Activated CD4-positive, alpha-beta T cell treated with anti-CD3 and anti-CD28 coated beads, Interleukin-2, amount 10 ng/mL, durations not matched to agents 24 days and 14 days (primary cell): ENCODE results near the gene BLCAP. TPM values are rescaled to one million over a fixed set of nuclear protein-coding genes. Genes with fewer than 3 reads are reported as not detected.
"Not testable (repeated sequence)": the region's sequence is repeated elsewhere in the genome, so short reads cannot be mapped to it uniquely, and the experiment has no call there.

Experiments used
- DNase-seq: peaks from one replicate; pipeline ENCODE4 v3.0.0; 2022
- H3K27ac Mint-ChIP-seq: one replicate; pipeline ENCODE4 v1.8.0; 2022; ENCODE audit warnings: mild to moderate bottlenecking, mixed read lengths
- H3K27me3 Mint-ChIP-seq: one replicate; pipeline ENCODE4 v1.8.0; 2022; ENCODE audit warnings: mixed read lengths
- H3K36me3 Mint-ChIP-seq: one replicate; pipeline ENCODE4 v1.8.0; 2022; ENCODE audit warnings: low read depth, mild to moderate bottlenecking, mixed read lengths
- H3K4me1 Mint-ChIP-seq: one replicate; pipeline ENCODE4 v1.8.0; 2021; ENCODE audit warnings: mixed read lengths
- H3K4me3 Mint-ChIP-seq: one replicate; pipeline ENCODE4 v1.8.0; 2022; ENCODE audit warnings: mild to moderate bottlenecking, moderate library complexity, mixed read lengths
- H3K9me3 Mint-ChIP-seq: one replicate; pipeline ENCODE4 v1.8.0; 2021; ENCODE audit warnings: mixed read lengths
- intact Hi-C: fragments of 100-400 bp; cut with micrococcal nuclease; formaldehyde crosslinking; loops from one replicate; pipeline ENCODE4 v1.15.1; 2023
- total RNA-seq: library from RNA; stranded (reverse); gene quantifications from 2 replicates; pipeline ENCODE4 v1.2.3, GENCODE V29; 2022

The BLCAP gene
- total RNA-seq, 1 donor from 2014 or later = 31.7 TPM

- no peaks in the 10 kb centered on the region for H3K9me3 Mint-ChIP-seq
- H3K27me3 Mint-ChIP-seq = peaks cover 17% of the 10 kb centered on the region
- no peak overlapping the region for H3K4me3 Mint-ChIP-seq
- intact Hi-C loops = no loop called here
- no peaks in the 10 kb centered on the region for H3K36me3 Mint-ChIP-seq
- no peaks in the 10 kb centered on the region for H3K4me1 Mint-ChIP-seq
- DNase-seq = no peak
- no peak overlapping the region for H3K27ac Mint-ChIP-seq
Observed at GRCh38 chr20:37484331-37484730, 43.3 kb downstream of the BLCAP start.

GRCh38 chr20:37481610-37482009 is 46.1 kb downstream of the BLCAP start:
- Mint-ChIP-seq H3K4me1 (no peaks in the 10 kb centered on the region), H3K36me3 (no peaks in the 10 kb centered on the region), H3K27me3 (peaks cover 26% of the 10 kb centered on the region), H3K27ac (no peak overlapping the region), H3K9me3 (no peaks in the 10 kb centered on the region), H3K4me3 (no peak overlapping the region)
- no peak for DNase-seq
- intact Hi-C loops = no loop called here

DNA sequence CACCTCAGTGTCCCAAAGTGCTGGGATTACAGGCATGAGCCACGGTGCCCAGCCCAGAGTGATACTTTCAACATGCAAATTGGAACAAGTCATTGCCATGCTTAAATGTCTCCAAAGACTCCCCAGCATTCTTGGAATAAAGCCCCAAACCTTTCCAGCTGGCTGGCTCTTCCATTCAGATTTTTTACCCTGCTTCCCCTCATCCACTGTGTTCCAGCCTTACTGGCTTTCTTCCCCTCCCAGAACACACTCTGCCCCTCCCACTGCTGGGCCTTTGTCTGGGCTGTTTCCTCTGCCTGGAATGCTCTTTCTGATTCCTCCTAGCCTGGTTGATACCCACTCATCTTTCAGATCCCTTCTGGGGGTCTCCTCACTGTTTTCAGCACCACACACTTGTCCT is 46.8 kb downstream of the BLCAP start:
- Mint-ChIP-seq H3K4me1 (no peaks in the 10 kb centered on the region), H3K4me3 (no peak overlapping the region), H3K27me3 (peaks cover 29% of the 10 kb centered on the region), H3K27ac (no peak overlapping the region), H3K9me3 (no peaks in the 10 kb centered on the region), H3K36me3 (no peaks in the 10 kb centered on the region)
- no peak for DNase-seq
- intact Hi-C loops = no loop called here

GRCh38 chr20:37479925-37480691 is 47.6 kb downstream of the BLCAP start:
- no peaks in the 10 kb centered on the region for H3K4me1 Mint-ChIP-seq
- H3K27ac Mint-ChIP-seq = peak overlapping the region; percentile 38
- no peaks in the 10 kb centered on the region for H3K9me3 Mint-ChIP-seq
- peaks cover 26% of the 10 kb centered on the region for H3K27me3 Mint-ChIP-seq
- no peak for DNase-seq
- H3K4me3 Mint-ChIP-seq = no peak overlapping the region
- H3K36me3 Mint-ChIP-seq = no peaks in the 10 kb centered on the region
- intact Hi-C loops = no loop called here

- H3K27ac Mint-ChIP-seq = no peak overlapping the region
- no peaks in the 10 kb centered on the region for H3K9me3 Mint-ChIP-seq
- peaks cover 25% of the 10 kb centered on the region for H3K27me3 Mint-ChIP-seq
- H3K4me3 Mint-ChIP-seq = no peak overlapping the region
- no peaks in the 10 kb centered on the region for H3K4me1 Mint-ChIP-seq
- DNase-seq = no peak
- no peaks in the 10 kb centered on the region for H3K36me3 Mint-ChIP-seq
- intact Hi-C loops = no loop called here
Observed at GRCh38 chr20:37479266-37479665, 48.4 kb downstream of the BLCAP start.

- Mint-ChIP-seq H3K9me3 (no peaks in the 10 kb centered on the region), H3K27me3 (peaks cover 21% of the 10 kb centered on the region), H3K4me3 (no peak overlapping the region), H3K27ac (no peak overlapping the region), H3K36me3 (no peaks in the 10 kb centered on the region), H3K4me1 (no peaks in the 10 kb centered on the region)
- DNase-seq = no peak
- intact Hi-C loops = no loop called here
Observed at GRCh38 chr20:37477041-37477440, 50.6 kb downstream of the BLCAP start.

DNA sequence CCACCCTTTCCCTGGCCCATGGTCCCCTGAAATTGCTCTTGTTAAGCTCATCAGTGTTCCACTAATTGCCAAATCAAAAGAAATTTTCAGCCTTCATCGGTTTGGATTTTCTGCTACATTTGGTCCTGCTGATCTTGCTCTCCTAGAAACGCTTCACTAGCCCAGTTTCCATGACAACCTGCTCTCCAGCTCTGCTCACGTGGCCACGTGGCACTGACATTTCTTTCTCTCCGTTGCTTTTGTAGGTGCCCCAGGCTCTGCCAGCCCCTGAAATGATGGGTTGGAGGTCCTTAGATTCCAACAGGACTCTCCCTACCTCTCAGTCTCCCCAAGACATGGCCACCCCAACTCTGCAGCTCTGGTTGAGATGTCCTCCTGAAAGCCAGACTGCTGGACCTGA is 52.4 kb downstream of the BLCAP start:
- intact Hi-C loops = no loop called here
- H3K27ac Mint-ChIP-seq = no peak overlapping the region
- no peak for DNase-seq
- peaks cover 21% of the 10 kb centered on the region for H3K27me3 Mint-ChIP-seq
- no peaks in the 10 kb centered on the region for H3K36me3 Mint-ChIP-seq
- H3K9me3 Mint-ChIP-seq = no peaks in the 10 kb centered on the region
- H3K4me1 Mint-ChIP-seq = no peaks in the 10 kb centered on the region
- H3K4me3 Mint-ChIP-seq = no peak overlapping the region

DNA sequence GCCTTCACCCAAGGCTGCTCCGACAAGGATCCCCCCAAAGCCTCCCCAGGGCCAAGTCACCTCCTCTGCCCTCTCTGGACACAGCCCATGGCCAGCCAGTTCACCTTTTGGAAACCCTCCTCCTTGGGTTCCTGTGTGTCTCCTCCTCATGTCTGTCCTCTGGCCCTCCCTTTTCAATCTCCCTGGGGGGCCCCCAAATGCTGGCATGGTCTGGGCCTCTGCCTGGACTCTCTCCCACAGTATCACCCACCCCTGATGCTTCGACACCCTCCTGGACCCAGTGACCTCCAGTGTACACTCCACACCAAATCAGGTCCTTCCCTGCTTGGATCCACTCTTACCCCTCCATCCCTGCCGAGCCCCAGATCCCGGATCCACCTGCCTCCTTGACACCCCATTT is 53.3 kb downstream of the BLCAP start:
- Mint-ChIP-seq H3K36me3 (no peaks in the 10 kb centered on the region), H3K4me1 (no peaks in the 10 kb centered on the region), H3K9me3 (no peaks in the 10 kb centered on the region), H3K27ac (no peak overlapping the region), H3K4me3 (no peak overlapping the region), H3K27me3 (peaks cover 18% of the 10 kb centered on the region)
- DNase-seq = no peak
- intact Hi-C loops = no loop called here

DNA sequence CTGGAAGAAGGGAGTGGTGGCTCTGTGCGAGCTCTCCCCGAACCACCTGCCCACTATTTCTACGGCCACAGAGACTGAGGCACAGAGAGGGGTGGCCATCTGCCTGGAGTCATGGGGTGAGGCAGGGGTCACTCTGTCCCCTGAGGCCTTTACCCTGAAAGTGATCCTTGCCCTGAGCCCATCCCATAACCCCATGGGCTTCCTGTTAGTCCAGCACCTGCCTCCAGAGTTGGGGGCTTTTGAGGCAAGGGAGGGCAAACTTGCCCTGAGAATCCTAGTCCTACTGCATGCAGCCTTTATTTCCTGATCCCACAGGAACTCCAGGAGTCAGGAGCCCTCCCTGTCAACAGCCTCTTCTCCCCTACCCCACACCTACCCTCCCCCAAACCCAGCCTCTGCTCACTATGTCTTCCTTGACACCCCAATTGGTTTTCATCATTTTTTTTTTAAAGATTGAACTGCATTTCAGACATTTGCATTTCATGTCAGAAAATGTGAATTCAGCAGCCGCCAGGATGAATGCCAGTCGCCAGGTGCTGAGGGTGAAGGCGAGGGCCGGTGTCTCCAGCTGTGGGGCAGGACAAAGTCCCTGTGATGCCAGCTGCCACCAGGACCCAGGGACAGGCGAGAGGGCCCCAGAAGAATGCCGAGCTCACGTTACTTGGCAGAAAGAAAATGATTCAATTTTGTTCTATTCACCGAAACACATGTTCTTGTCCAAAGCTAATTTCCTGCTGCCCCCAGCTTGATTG is 54.3 kb downstream of the BLCAP start:
- no peaks in the 10 kb centered on the region for H3K36me3 Mint-ChIP-seq

GRCh38 chr20:37472435-37472834 is 55.2 kb downstream of the BLCAP start:
- H3K27ac Mint-ChIP-seq, H3K4me1 Mint-ChIP-seq, DNase-seq, H3K9me3 Mint-ChIP-seq, H3K36me3 Mint-ChIP-seq, intact Hi-C loops, H3K4me3 Mint-ChIP-seq: not testable (repeated sequence)
- peaks cover 13% of the 10 kb centered on the region for H3K27me3 Mint-ChIP-seq

More for the DNA sequence above, 54.3 kb downstream of the BLCAP start:
- Mint-ChIP-seq H3K27me3 (peaks cover 18% of the 10 kb centered on the region), H3K4me3 (no peak overlapping the region), H3K27ac (no peak overlapping the region), H3K9me3 (no peaks in the 10 kb centered on the region), H3K4me1 (no peaks in the 10 kb centered on the region)
- intact Hi-C loops = no loop called here
- DNase-seq = no peak

GRCh38 chr20:37471741-37472235 is 55.9 kb downstream of the BLCAP start:
- no peak for DNase-seq
- Mint-ChIP-seq H3K4me1 (no peaks in the 10 kb centered on the region), H3K27ac (no peak overlapping the region), H3K9me3 (no peaks in the 10 kb centered on the region), H3K27me3 (peaks cover 16% of the 10 kb centered on the region), H3K36me3 (no peaks in the 10 kb centered on the region), H3K4me3 (no peak overlapping the region)
- intact Hi-C loops = no loop called here

DNA sequence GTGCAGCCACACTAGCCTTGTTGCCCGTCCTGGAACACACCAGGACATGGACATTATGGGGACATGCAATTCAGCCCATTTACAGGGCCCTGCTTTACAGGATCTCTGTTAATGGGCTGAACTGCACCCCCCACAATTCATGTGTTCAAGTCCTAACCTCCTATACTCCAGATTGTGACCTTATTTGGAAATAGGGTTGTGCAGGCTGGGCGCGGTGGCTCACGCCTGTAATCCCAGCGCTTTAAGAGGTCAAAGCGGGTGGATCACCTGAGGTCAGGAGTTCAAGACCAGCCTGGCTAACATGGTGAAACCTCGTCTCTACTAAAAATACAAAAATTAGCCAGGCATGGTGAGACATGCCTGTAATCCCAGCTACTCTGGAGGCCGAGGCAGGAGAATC is 57.5 kb downstream of the BLCAP start:
- intact Hi-C loops, H3K4me1 Mint-ChIP-seq, H3K27ac Mint-ChIP-seq, H3K36me3 Mint-ChIP-seq, H3K4me3 Mint-ChIP-seq, DNase-seq, H3K9me3 Mint-ChIP-seq: not testable (repeated sequence)
- H3K27me3 Mint-ChIP-seq = peaks cover 17% of the 10 kb centered on the region

- no peak overlapping the region for H3K27ac Mint-ChIP-seq
- no peaks in the 10 kb centered on the region for H3K36me3 Mint-ChIP-seq
- DNase-seq = no peak
- H3K9me3 Mint-ChIP-seq = no peaks in the 10 kb centered on the region
- no peaks in the 10 kb centered on the region for H3K4me1 Mint-ChIP-seq
- H3K27me3 Mint-ChIP-seq = peaks cover 14% of the 10 kb centered on the region
- no peak overlapping the region for H3K4me3 Mint-ChIP-seq
- intact Hi-C loops = no loop called here
Observed at GRCh38 chr20:37469531-37469930, 58.1 kb downstream of the BLCAP start.

- Mint-ChIP-seq H3K4me1 (no peaks in the 10 kb centered on the region), H3K4me3 (no peak overlapping the region), H3K27me3 (peaks cover 16% of the 10 kb centered on the region), H3K9me3 (no peaks in the 10 kb centered on the region), H3K27ac (no peak overlapping the region), H3K36me3 (no peaks in the 10 kb centered on the region)
- intact Hi-C loops = no loop called here
- DNase-seq = no peak
Observed at GRCh38 chr20:37468886-37469285, 58.8 kb downstream of the BLCAP start.
